Right lobe of liver (tissue), 4 donors: ENCODE data around the gene TNS1.

ENCODE experiments used
- POLR2A ChIP-seq: fragments of 450-650 bp; IDR thresholded peaks from one replicate; pipeline ENCODE4 v1.6.1; 2017; ENCODE audit warnings: antibody characterized with exemption, mild to moderate bottlenecking
- TF ChIP-seq, protein P1 (sequence below), 4 donors: fragments of 200-600 bp in 3 of 4; fragments of 450-650 bp in 1 of 4; IDR thresholded peaks; one replicate each; pipeline versions ENCODE4 v1.5.1 to v1.8.0; 2016 to 2022; ENCODE audit warnings: antibody characterized with exemption in 4 of 4, mild to moderate bottlenecking in 2 of 4
- donor health status: DM: no; HTN: no; CAD: no.
- donor health status: DM: no; HTN: no; CAD: no.
- donor health status: DM: no; HTN: yes; CAD: no.

DNA sequence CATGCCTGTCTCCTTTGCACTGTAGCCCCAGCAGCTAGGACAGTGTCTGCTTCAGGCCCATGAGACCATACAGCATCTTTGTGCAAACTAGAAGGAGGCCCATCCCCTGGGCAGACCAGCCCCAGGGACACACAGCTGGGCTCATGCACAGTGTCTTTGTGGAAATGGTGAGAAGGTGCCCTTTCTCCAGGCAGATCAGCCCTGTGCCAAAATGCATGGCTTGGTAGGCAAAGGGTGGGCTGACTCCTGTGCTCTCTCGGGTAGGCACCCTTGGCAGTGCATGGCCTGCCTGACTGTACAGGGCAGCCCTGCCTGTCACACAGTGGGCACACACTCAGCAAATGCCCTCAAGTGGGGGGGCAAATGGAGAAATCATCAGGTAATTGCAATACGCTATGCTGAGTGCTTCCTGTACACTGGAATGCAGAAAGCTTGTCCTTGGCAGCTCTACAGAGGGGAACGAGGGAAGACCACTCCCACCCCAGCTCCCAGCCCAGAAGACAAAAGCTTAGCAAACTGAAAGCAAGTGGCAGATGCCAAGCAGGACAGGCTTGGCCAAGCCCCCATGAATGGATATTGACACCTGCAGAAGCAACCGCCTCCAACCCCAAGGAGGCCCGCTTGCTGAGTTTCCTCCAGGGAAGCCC lies 21.6 kb downstream of the TNS1 start:
- TF ChIP-seq, protein P1, sequence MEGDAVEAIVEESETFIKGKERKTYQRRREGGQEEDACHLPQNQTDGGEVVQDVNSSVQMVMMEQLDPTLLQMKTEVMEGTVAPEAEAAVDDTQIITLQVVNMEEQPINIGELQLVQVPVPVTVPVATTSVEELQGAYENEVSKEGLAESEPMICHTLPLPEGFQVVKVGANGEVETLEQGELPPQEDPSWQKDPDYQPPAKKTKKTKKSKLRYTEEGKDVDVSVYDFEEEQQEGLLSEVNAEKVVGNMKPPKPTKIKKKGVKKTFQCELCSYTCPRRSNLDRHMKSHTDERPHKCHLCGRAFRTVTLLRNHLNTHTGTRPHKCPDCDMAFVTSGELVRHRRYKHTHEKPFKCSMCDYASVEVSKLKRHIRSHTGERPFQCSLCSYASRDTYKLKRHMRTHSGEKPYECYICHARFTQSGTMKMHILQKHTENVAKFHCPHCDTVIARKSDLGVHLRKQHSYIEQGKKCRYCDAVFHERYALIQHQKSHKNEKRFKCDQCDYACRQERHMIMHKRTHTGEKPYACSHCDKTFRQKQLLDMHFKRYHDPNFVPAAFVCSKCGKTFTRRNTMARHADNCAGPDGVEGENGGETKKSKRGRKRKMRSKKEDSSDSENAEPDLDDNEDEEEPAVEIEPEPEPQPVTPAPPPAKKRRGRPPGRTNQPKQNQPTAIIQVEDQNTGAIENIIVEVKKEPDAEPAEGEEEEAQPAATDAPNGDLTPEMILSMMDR (IDR thresholded peaks at IDR 0.05): no peak
- no peak for TF ChIP-seq POLR2A
